Stimulated activated CD8-positive, alpha-beta memory T cell treated with anti-CD3 and anti-CD28 coated beads, Interleukin-7, amount 100 ng/mL, for 1 hour (primary cell): ENCODE measurements around the gene ATE1.

Source experiments
- DNase-seq, 2 donors: peaks; one replicate each; pipeline ENCODE4 v3.0.0-alpha.2; 2020; ENCODE audit warnings: low read depth in 2 of 2

ATE1 gene

DNA sequence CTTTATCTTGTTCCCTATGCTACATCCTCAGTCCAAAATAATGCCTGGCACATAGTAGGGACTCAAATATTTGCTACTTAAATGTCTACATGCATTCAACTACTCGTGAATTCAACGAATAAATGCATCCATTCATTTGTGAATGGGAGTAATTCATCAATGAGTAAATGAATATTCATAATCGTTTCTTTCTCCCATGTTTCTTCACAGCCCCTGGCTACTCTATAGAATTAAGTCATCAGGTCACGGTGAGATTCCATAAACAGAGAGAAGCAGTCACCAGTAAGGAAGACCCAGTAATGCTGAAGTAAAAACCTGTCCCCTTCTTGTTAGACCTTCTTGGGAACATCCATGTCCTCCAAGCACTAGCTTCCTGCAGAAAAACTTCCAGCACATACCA is 48.4 kb downstream of the ATE1 start:
- no peak for DNase-seq

DNA sequence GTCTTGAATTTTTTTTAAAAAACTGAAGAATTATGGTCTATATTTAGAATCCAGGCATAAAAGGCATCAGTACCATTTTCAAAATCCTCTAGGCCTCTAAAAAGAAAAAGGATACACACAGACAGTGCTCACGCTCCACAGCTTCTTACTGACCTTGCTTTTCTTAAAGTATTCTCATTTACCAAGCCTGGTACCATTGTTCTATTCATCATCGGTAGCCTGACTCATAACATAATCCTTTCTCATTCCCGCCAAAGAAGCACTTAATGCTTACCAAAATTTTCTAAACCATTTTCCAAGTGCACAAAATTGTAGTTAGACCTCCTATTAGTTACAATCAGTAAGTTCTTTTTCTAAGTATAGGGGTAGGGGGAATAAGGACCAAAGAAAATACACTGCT is 54.6 kb downstream of the ATE1 start:
- no peak for DNase-seq

DNA sequence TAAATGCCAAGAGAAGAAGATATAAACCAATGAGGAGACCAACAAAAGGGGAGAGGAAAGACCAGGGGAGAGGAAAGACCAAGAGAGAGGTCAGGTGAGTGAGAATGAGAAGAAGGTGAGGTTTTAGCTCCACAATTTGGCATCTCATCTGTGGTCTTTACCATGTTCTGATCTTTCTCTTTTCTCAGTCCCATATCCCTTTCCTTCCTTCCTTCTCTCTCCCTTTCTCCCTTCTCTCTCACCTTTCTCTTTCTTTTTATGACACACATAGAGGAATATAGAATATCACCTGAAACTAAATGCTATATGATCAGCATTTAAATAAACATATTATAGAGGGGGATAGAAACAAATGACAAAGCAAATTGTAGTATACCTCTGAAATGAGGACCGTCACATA is 57.4 kb downstream of the ATE1 start:
- no peak for DNase-seq

DNA sequence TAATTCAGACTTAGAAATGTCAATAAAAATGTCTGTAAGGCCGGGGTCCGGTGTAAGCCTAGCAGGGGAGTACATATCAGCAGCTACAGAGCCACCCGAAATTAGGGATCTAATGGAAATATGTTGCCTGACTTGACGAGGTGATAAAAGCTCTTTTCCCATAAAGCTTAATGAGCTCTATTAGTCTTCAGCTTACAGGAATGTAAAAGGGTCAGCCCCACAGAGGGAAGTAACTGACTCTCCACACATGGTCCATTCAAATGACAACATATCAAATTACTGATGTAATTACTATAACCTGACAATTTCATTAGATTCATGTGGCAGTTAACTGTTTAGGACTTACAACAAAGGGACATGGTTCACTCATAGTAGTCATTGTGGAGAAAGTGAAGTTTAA is 62.3 kb downstream of the ATE1 start:
- no peak for DNase-seq

DNA sequence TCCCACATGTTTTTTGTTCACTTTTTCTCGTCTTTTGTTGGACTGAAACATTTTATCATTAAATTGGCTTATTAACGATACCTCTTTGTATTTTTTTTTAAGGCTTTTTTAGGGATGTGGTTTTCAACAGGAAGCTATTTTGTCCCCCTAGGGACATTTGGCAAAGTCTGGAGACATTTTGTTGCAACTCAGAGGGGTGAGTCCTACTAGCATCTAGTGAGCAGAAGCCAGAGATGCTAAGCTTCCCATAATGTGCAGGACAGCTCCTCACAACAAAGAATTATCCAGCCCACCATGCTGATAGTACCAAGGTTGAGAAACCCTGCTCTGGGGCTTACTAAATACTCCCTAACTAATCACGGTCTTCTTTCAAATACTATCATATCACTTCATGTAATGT is 63.2 kb downstream of the ATE1 start:
- no peak for DNase-seq

DNA sequence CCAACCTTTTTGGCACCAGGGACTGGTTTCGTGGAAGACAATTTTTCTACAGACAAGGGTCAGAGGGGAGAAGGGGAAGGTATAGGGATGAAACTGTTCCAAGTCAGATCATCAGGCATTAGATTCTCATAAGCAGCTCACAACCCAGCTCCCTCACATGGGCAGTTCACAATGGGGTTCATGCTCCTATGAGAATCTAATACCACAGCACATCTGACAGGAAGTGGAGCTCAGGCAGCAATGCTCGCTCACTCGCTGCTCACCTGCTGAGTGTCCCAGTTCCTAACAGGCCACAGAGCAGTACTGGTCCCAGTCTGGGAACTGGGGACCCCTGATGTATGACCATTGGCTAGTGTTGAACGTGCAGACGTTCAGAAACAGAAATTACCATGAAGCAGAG is 63.7 kb downstream of the ATE1 start:
- DNase-seq: no peak

DNA sequence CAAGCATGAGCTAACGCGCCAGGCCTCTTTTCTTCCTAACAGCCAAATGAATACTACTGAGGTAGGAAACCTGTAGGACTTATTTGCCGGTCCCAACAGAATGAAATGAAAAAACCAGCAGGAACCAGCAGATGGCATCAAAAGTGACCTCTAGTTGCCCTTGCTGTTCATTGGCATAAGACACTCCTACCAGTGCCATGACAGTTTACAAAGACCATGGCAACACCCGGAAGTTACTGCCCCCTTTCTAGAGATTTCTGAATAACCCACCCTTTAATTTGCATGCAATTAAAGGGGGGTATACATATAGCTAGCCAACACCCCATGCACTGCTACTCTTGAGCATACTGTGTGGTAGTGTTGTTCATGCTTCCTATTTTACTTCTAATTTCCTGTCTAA is 65.2 kb downstream of the ATE1 start:
- DNase-seq: no peak

DNA sequence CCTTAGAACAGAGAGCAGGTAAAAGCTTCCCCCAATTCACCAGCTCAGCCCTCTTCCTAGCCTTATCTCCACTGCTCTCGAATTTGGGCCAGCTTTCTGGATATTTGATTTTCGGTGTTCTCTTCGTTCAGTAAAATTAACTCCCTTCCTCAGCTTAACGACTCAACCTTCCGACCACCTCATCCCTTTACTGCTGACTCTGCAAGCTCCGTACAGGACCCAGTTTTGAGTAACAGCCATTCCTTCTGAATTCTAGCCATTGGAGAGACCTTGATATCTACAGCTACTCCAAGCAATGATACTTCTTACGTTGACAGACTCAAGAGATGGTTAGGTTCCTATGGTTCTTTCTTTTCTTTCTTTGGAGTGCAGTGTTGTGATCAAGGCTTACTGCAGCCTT is 65.8 kb downstream of the ATE1 start:
- no peak for DNase-seq

DNA sequence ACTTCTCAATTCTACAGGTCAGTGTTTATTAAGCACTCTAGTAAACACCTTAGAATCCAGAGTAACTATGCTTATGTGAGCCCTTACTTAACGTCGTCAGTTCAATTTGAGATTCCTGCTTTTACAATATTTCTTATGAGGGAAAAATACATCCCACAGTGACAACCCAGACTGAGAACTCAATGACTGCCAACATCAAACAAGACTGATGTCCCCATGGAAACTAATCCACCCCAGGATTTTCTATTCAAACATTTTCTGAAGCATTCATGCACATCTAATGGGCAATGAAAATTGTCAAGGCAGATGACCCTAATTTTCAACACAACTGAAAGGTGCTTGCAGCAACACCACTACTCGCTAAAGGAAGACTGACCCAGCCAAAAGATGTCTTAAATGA is 67.0 kb downstream of the ATE1 start:
- DNase-seq: no peak

DNA sequence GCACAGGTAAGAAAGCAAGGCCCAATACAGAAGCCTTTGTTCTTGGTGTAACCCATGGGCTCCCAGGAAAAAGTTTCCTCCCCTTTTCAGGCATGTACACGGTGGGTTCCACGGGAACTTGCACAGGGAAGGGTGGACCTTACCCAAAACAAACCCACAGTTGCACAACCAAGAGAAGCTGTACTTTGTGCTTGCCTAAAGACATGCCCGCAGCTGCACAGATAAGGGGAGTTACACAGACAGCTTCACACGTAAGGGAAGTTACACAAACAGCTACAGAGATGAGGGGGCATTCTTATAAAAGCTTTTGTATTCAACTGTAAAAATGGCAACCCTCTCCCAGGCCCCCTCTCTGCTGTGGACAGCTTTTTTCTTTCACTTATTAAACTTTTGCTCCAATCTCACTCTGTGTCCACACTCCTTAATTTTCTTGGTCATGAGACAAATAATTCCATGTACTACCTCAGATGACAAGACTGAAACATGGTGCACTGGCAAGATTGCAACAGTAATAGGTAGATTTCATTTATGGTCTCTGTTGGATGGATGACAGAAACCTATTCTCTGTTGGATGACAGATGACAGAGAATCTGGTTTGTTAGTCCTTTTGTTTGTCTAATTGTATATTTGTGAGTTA is 72.9 kb downstream of the ATE1 start:
- DNase-seq: no peak

DNA sequence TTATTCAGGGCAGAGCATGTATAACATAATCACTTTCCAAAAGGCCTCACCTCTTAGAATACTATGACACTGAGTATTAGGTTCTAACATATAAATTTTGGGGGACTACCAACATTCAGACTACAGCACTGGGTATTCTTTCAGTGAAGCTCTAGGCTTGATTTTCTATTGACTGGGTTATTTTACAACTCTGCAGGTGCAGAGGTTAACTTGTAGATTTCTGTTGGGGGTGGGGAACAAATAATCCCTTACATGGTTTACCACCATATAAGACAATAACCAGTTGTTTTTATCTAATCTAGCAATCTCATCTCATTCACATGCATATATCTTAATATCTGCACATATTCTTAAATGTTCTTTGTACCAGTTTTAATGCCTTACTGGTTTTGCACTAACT is 73.9 kb downstream of the ATE1 start:
- DNase-seq: no peak

DNA sequence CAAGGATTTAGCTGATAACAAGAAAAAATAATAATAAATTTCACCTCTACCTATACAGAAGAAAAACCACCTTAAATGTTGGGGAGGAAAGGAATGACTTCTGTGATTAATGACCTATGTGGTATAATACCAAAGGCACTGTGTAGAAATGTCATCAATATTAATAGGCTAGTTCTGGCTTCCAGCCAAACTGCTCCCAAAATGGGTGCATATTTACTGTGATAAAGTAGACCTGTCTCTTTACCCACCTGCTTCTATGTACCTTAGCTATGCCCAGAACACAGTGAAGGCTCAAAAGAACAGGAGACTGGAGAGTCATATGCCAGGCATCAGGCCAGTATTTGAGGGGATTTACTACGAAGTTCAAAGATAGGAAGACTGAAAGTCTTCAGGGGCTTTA is 76.0 kb downstream of the ATE1 start:
- no peak for DNase-seq

DNA sequence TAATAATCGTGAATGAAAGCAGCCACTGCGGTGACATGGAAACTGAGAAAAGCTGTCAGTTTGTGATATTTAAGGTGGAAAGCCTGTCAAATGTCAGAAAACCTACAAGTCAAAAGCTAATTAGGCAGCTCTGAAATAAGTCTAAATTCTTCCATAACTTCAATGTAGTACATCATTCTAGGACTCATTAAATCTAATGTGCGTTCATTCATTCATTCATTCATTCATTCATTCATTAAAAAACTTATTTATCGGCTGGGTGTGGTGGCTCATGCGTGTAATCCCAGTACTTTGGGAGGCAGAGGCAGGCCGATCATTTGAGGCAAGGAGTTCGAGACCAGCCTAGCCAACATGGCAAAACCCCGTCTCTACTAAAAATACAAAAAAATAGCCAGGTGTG is 79.7 kb downstream of the ATE1 start:
- DNase-seq: no peak

DNA sequence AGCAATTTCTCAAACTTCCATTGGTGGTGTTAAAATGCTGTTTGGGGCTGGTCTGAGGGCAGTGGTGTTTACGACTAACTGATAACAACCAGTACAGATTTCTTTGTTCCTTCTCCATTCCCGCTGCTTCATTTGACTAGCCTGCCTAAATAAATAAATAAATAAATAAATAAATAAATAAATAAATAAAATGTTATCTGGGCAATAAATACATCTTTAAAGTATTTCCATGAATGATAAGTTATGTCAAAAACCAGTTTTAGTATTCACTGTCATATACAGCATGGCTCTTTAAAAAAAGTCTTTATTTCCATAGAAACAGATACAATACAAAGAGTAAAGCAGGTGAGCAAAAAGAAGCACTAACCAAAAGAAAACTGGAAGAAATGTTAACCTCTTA is 81.3 kb downstream of the ATE1 start:
- no peak for DNase-seq

DNA sequence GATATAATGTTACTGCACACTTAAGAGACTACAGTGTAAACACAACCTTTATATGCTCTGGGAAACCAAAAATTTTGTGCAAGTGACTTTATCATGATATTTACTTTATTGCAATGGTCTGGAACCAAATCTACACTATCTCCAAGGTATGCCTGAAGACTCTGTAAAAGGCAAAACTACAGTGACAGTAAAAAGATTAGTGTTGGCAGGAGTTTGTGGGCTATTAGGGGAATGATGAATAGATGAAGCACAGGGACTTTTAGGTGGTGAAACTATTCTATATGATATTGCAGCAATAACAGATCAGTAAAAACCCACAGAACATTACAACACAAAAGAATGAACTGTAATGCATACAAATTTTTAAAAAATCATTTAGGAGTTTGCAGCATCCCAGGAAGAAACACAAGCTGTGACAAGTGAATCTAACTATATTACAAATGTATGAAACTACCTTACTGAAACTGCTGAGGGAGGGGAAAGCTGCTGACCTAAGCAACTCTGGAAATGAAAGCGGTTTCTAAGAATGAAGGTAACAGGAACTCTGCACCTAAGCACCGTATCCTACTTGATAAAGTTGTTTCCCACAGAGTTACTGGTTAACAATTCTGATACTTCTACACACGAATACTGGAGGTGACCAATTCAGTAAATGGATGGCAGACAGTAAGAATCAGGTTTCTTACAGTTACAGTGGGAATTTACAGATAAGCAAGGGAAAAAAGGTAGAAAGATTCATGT is 82.6 kb downstream of the ATE1 start:
- no peak for DNase-seq

DNA sequence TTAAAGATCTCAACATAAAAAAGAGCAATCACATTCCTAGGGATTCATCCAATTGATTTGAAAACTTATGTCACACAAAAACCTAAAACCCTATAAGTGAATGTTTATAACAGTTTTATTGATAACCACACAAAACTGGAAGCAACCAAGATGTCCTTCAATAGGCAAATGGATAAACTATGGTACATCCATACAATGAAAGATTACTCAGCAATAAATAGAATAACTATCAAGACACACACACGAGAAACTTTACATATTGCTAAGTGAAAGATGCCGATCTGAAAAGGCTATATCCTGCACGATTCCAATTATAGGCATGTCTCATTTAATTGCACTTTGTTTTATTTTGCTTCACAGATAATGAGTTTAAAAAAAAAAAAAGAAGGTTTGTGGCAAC is 83.3 kb downstream of the ATE1 start:
- no peak for DNase-seq

DNA sequence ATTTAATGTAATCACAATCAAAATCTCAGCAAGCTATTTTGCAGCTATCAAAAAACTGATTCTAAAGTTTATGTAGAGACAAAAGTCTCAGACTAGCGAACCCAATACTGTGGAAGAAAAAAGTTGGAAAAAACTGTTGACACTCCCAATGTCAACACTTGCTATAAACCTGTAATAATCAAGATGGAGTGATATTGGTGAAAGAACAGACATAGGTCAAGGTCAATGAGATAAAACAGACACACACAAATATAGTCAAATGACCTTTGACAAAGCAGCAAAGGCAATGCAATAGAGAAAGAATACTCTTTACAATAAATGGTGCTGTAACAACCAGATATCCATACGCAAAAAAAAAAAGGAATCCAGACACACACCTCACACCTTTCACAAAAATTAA is 84.5 kb downstream of the ATE1 start:
- no peak for DNase-seq

DNA sequence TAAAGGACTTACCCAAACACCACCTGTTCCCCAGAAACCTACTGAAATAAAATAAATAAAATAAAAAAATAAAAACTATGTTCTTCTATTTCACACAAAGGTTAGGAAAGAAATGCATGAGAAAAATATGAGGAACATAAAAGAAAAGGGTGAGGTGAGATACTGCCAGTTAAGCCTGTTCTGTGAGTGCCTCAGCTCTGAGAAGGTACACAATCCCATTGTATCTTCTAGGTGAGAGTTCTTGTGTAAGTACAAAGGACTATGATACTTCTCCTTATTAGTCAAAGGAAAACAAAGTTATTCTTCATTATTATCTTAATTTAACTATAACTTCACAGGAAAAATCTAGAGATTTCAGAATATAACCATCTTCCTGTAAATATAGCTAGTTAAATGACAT is 86.0 kb downstream of the ATE1 start:
- no peak for DNase-seq

DNA sequence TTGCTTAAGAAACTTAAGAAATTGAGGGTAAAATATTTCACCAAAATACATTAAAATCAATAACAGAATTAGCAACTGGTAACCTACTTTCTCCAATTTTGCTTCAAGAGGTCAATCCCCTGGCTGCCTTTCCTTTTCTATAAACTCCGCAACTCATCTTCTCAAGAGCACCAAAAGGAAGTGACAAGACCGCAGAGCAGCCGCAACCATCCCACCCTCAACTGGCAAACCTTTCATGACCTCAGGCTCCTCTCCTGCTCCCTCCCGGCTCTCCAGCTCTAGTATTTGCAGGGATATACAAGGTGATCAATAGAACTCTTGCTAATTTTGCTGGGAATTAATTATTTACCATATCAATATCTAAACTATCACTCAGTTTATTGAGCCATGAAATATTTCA is 88.9 kb downstream of the ATE1 start:
- DNase-seq: no peak

DNA sequence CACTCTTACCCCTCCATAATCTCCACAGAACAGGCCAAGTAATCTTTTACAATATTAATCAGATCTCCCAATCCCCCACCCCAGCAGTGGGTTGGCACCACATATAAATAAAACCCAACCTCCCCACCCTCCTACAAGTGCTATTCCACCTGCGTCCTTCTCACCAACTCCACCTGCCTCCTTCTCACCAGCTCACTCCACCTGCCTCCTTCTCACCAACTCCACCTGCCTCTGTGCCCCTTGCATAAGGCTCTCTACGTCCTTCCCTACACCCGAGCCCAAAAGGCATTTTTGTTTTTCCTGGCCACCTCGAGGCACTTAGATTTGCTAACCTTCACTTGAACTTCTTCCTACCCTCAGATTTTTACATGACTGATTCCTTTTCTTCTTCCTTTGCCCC is 89.7 kb downstream of the ATE1 start:
- no peak for DNase-seq

DNA sequence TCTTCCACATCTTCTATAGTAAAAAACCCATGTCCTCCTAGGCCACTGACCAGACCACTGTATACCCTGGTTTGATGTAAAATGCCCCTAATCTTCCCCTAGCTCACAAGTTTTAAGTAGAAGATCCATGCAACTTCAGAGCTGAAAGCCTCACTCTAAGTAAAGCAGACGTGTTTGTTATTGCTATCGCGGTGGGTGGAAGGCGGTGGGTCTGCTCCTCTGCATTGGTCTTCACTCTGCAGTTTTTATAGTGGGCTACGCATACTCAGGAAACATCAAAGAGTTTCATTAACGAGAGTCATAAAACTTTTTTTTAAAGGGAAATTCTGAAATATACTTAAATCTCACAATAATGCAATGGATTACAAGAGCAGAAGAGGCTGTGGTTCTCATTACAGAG is 91.7 kb downstream of the ATE1 start:
- no peak for DNase-seq

DNA sequence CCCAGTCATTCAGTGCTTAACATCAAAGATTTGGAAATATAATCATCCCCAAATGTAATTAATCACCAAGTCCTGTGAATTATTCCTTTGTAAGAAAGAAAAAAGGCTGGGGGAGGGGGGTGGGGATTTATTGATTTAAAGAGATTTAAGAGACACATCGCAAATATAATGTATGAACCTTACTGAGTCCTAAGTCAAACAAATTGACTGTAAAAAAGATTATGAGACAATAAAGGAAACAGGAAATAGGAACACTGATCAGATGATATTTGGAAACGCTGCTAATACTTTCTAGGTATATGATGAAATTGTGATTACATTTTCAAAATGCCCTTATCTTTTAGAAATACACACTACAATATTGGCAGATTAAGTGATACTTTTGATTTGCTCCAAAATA is 92.5 kb downstream of the ATE1 start:
- no peak for DNase-seq

DNA sequence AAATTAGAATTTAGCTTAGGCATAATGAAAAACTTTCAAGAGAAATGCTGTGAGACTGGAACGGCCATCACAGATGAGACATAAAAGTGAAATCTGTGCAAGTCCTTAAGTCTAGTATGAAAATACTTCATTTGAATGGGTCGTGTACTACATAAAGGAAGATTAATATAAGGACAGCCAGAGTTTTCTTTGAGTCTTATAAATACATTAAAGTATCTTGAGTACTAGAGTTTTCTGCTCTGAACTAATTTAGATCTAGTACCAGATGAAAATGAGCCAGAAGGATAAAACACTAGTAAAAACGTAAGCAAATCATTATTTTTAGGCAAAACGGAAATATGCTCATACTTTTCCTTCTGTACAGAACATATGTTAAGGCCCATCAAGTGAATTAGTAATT is 93.1 kb downstream of the ATE1 start:
- no peak for DNase-seq

DNA sequence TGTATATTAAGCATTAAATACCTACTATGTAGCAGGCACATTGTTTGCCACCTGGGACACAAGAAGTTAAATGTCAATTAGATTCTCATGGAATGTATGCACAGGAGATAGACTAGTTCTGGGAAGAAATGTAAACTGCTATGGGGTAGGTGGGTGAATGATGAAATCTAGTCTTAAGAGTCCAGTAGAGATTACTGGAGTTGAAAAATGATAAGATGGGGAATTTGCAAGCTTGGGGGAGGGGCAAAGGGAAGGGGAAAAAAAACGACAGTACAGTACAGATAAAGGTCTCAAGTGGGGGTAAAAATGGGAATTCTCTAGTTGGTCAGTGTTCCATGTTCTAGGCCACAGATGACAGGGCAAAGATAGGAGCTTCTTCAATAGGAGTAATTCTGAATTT is 94.4 kb downstream of the ATE1 start:
- DNase-seq: no peak
